Upper lobe of left lung (tissue), 4 donors: ENCODE measurements around the gene GLYATL3.

Experiments used
- CTCF ChIP-seq, 6 experiments: fragments of 450-650 bp in 4 of 6; fragments of 200-600 bp in 2 of 6; sonication (generic) in 2 of 6; IDR thresholded peaks; one replicate each; pipeline ENCODE4 v1.5.1; 2016 to 2019; ENCODE audit warnings: antibody characterized with exemption in 6 of 6
- EP300 ChIP-seq, 4 donors: sonication (generic); formaldehyde crosslinking; IDR thresholded peaks; one replicate each; pipeline ENCODE4 v1.5.1; 2017; ENCODE audit warnings: antibody characterized with exemption in 4 of 4, control low read depth in 2 of 4
- POLR2AphosphoS5 ChIP-seq, 2 donors: sonication (generic); formaldehyde crosslinking; IDR thresholded peaks; one replicate each; pipeline ENCODE4 v1.5.1; 2017; ENCODE audit warnings: antibody characterized with exemption in 2 of 2

- TF ChIP-seq EP300 (IDR thresholded peaks at IDR 0.05) = no peak
- no peak for TF ChIP-seq POLR2AphosphoS5 (IDR thresholded peaks at IDR 0.05)
- TF ChIP-seq CTCF (IDR thresholded peaks at IDR 0.05) = no peak
Measured at GRCh38 chr6:49549691-49550491, 50.2 kb downstream of the GLYATL3 start.
